ENCODE results near the gene NLGN1.
"Not testable (repeated sequence)": the region's sequence is repeated elsewhere in the genome, so short reads cannot be mapped to it uniquely, and the experiment has no call there.

Gene NLGN1

DNA sequence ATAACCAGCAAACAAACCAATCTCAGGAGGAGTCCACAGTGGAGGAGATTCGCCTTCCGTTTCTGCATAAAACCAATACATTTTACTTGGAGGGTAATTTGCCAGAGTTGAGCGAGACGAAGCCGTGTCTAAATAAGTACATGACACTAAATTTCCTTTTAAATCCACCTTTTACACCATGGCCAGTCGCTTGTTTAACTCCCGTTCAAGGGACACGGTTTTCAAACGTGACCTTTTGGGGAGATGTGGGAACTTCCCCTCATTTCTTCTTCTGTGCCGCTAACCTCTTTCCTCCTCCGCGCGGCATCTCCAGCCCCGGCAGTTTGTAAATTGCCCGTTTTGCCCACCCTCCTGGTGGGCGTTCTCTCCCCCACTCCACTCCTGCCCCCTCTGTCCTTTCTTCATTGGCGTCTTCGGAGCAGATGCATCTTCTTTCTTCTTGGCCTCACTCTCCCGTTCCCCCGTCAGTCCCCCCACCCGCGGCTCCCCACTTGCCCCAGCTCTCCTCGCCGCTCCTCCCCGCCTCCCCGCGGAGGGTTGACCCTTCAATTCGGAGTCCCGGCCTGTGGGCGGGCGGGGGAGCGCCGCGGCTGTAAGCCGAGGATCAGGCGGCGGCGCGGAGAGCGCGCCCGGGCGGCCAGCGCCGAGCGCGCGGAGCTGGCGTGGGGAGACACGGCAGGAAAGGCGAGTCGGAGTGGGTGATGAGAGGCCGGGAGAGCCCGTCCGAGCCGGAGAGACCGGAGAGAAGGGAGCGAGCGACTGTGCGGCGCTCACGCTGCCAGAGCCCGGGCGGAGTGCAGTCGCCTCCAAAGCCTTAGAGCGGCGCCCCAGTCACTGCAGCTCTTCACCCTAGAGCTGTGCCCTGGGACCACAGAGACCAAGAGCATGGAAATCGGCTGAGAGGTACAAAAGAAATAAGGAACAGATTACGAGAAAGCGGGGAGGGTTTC, at the start of gene NLGN1:
NLGN1 (plus strand) TSS at position 584 of the 950 bp plus-strand sequence.
- DNase-seq (ENCODE audit: low read depth in 2 of 2) = peak; percentile 14 to 17

DNA sequence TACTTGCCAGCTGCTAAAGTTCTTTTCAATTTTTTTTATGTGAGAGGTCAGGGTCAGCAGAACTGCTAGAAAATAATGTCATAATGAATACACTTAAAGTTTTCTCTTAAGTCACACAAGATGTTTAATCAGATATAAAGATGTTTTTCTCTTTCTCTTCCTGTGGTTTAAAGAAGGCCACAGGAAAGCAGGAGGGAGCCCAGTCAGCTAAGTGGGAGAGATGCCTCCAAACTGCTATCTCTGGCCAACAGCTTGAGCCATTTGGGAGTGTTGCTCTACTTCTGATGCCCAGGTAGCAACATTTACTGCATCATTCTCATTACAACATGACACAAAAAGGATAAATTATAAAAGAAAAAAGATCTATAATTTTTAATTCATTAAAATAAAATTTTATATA, 45.7 kb upstream of the NLGN1 start:
- no peak for DNase-seq (ENCODE audit: low read depth in 2 of 2)

DNA sequence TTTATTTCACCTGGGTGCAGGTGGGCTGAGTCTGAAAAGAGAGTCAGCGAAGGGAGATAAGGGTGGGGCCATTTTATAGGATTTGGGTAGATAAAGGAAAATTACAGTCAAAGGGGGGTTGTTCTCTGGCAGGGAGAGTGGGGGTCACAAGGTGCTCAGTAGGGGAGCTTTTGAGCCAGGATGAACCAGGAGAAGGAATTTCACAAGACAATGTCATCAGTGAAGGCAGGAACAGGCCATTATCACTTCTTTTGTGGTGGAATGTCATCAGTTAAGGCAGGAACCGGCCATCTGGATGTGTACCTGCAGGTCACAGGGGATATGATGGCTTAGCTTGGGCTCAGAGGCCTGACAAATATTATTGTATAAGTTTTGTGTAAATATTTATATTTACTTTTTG, 44.4 kb upstream of the NLGN1 start:
- not testable (repeated sequence) for DNase-seq (ENCODE audit: low read depth in 2 of 2)

DNA sequence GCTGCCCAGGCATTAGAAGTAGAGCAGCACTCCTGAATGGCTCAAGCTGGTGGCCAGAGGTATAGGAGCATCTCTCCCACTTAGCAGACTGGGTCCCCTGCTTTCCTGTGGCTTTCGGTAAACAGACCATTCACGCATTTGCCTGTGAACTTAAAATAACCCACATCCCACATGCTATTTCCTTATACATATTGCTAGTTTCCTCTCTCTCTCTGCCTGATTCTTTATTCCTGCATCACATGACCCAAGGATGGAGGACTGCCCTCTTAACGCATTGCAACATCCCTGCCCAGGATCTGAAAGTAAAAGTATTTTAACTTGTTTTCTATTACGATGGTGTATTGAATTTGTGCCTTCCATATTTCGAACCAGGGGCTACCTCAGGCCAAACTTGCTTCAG, 43.4 kb upstream of the NLGN1 start:
- no peak for DNase-seq (ENCODE audit: low read depth in 2 of 2)

DNA sequence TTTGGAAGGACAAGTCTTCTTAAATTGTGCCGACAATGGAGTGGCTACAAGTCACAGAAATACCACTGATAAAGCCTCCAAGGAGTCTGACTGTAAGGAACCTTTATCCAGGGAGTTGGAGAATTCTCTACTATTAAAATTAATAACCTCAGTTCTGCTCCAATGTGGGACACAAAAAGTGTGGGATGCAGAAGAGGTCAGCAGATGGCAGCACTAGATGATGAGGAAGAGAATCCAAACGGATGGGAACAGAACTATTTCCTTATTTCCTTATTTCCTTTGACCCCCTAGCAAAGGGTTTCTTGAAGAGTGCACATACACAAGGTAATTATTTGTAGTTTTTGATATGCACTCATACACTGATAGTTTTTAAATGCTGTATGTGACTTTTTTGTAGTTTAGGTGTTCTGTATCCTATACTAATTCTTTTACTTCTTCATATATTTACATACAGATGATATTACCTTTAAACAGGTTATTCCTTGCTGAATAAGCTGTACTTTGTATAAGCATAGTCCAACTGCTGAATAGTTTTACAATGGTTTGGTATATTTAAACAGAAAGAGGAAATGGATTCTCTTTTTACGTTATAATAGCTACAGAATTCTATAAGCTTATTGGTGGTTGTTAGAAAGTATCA, 25.6 kb upstream of the NLGN1 start:
- DNase-seq (ENCODE audit: low read depth in 2 of 2) = peak in 1 of 2 experiments; percentile 1

DNA sequence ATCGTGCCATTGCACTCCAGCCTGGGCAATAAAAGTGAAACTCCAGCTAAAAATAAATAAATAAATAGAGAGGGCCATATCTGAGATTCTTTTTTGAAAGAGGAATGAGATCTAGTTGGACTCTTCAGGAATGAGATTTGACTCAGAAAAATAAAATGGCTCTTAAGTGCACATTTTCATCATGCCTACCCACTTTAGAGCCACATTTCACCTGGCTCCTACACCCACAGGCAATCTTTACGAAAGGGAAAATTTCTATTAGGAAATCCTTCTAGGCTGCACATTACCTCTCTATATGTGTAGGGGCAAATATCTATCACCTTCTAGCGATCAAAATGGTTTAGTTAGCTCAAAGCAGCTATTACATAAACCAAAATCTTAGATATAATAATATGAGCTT, 16.9 kb upstream of the NLGN1 start:
- no peak for DNase-seq (ENCODE audit: low read depth in 2 of 2)

DNA sequence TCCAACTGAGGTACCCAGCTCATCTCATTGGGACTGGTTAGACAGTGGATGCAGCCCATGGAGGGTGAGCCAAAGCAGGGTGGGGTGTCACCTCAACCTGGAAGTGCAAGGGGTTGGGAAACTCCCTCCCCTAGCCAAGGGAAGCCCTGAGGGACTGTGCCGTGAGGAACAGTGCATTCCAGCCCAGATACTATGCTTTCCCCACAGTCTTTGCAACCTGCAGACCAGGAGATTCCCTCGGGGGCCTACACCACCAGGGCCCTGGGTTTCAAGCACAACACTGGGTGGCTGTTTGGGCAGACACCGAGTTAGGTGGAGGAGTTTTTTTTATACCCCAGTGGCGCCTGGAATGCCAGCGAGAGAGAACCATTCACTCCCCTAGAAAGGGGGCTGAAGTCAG, 15.6 kb upstream of the NLGN1 start:
- DNase-seq (ENCODE audit: low read depth in 2 of 2) = not testable (repeated sequence)

DNA sequence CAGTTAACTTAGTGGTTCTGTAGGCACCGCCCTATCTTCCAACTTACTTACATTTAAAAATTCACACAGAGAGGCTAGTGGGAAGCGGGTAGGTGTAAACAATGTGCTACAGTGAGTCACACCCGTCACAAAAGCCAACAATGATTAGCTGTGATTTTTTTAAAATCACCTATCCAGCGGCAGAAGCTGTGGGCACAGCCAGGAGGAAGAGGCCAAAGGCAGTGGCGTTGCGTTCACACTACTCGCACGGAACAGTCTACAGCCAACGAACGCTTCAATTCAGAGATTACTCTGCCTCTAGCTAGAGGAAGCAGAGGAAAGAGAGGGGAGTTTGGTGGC, 2.5 kb upstream of the NLGN1 start:
- DNase-seq (ENCODE audit: low read depth in 2 of 2) = no peak

DNA sequence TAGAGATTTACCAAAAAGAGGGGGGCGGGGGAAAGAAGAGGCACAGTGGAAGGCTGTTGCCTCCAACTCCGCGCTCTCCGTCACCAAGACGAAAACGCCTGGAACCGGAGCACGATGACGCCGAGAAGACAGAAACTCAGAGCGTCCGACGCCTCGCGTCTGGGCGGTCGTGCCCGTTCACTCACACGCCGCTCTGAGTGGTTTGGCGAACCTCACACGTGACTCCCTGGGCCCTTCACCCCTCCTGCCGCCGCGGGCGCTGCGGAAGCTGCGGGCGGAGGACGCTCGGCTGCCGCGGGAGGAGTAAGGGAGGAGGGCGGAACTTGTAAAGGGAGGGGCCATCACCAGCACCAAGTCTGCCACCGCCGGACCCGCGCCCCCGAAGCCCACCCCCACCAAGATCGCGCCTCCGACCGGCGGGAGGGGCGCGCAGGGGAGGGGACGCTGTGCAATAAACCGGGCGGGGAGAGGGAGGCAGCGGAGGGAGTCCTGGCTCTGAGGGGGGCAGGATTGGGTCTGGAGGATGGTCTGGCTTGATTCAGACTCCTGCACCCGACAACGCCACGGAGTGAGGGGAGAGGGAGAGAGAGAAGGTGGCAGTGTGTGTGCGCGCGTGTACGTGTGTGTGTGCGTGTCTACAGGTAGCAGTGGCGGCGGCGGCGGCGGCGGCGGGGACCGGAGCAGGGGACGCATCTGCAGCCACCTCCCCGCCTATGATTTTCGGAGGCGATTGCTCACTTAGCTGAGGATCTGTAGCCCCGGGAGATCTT, 1.9 kb upstream of the NLGN1 start:
- DNase-seq (ENCODE audit: low read depth in 2 of 2) = peak; percentile 40 to 42

DNA sequence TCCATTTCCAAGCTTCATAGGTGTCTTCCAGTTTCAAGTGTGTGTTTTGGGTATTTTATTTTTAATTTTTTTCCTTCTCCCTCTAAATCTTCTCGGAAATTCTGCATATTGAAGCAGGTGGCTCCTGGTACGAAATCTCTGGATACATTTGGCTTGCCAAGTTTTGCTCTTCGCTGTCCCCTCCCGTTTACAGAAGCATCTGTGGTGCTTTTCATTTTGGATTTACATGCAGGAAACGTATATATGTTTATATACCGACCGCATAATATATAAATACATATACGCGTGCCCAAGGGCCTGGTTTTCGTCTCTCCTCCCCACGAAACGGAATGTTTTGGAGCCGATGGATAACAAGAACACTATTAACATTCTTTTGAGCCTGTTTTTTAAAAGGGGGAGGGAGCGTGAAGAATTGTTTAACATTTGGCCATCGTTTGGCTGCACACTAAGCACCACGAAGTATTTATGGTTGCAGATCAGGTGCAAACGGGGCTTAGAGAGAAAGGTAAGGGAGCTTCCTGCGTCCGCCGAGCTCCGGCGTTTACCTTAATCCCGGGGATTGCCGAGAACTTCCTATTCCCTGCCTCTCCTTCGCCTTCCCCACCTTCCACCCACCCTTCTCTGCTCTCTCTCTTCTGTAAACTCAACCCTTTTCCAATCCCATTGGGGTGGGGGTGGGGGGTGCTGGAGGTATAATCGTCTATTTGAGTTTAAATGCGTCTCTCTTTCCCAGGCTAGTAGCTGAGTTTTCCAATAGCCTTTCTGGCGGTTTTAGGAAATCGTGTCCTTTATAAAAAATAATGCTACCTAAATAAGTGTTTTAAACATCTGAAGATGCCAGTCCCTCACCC, 1.1 kb upstream of the NLGN1 start:
- DNase-seq (ENCODE audit: low read depth in 2 of 2) = no peak

DNA sequence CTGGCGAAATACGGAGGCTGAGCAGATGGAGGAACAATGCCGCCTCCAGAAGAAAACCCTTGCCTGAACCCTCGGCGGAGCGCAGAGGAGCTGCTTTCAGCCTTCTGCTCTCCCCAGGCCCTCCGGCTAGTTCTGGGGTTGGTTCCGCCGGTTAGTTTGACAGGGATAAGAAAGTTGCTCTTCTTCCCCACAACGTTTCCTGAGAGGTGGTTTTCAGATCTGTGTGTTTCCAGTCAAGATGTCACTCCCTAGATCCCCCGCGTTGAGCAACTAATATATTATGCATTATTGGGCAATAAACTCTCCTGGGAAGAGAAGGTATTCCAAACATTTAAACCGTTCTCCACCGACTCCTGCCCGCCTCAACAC, 551 bp downstream of the NLGN1 start:
- DNase-seq (ENCODE audit: low read depth in 2 of 2) = peak; percentile 21 to 25

DNA sequence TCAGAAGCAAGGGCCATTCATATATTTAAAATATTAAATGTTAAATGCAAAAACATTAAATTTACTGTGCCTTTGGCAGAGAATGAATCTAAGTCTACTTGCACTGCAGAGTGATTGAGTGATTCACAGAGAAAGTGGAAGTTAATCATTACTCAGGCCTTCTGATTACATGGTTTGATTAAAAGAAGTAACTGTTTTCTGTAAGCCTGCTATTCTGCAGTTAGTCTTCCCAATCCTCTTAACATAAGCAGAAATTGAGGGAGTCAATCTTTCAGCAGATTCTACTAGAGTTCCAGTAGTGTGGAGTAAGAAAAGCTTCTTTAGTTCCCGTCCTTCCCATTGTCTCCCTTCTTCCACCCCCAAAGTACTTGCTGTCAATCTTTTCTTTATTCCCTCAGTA, 1.5 kb downstream of the NLGN1 start:
- no peak for DNase-seq (ENCODE audit: low read depth in 2 of 2)

DNA sequence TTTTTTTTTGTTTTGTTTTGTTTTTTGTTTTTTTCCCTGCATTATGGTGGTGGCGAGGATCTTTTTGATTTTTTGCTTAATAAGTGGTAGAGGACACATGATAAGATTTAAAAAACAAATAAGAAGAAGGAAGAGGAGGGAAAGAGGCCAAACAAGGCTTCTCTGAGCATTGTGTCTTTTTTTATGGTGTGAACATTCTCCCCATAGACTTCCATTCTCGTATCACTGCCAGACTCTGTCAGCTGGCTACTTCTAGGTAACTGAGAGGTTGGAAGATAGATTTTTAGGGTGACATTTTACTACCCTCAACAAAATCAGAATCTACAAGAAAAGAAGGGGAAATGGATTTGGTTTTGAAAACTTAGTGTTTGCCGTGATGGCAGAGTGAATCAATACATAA, 3.8 kb downstream of the NLGN1 start:
- DNase-seq (ENCODE audit: low read depth in 2 of 2) = no peak

DNA sequence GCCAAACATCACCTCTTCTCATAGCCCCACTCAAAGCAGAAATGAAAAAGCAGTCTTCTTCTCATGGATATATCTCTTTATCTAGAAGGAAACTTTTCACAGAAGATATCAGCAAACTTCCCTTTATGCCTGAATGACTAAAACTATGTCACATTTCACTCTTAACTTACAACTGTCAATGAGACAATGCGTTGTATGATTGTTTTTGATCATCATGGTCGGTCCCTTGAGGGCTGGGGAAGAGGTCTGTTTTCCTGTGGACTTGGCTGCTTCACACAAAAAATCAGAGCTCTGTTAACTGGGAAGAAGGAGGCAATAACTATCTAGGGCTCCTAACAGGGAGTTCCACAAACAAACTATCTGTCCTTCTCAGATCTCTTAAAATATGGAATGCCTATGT, 5.1 kb downstream of the NLGN1 start:
- DNase-seq (ENCODE audit: low read depth in 2 of 2) = no peak

DNA sequence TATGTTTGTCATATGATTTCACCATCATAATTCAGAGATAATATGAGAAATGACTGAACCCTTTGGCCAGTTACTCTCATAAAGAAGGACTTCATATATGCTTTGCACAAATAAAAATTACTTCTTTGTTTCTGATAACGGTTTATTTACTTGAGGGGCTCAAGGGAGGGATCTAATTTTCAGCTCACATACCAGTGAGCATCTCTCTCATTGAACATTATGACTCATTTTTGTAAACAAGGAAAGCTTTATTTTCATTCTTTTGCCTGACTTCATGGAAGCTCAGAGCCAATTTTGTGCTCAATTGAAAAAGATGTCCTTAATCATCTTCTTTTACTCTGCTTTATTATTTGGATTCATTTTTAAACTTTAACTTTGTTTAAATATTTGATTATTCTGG, 5.8 kb downstream of the NLGN1 start:
- no peak for DNase-seq (ENCODE audit: low read depth in 2 of 2)

DNA sequence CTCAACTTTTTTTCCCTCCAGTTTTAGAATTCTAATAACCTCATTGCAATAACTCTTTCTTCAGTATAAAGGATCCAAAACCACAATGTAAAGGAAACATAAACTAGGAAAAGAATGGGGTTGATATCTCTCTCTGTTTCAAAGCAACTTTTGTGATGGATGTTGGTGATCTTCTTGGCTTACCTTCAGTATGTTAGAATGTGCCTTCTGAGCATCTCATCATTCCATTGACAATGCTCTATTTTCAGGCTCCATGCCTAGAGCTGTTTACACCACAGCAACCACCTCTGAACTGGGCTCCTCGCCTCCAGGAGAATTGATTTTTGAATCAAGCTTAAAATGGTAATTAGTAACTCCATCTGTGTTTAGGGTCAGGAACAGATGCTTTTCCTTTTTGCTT, 6.6 kb downstream of the NLGN1 start:
- DNase-seq (ENCODE audit: low read depth in 2 of 2) = no peak

DNA sequence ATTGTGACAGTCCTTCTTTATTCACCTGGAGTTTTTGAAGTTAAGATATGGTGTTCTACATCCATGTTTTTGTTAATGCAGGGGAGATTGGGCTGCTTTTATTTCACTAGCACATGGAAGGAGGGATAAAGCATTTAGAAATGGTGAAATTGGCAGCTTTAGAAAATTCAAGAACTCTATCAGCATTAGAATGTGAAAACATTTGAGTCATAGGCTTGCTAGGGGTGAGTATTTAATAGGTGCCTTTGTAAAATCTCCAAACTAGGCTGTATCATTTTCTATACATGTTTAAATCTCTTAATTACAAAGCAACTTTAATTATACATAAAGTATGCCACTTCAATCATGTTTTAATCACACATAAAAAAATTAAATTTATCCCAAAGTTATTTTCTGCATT, 12.9 kb downstream of the NLGN1 start:
- DNase-seq (ENCODE audit: low read depth in 2 of 2) = no peak

DNA sequence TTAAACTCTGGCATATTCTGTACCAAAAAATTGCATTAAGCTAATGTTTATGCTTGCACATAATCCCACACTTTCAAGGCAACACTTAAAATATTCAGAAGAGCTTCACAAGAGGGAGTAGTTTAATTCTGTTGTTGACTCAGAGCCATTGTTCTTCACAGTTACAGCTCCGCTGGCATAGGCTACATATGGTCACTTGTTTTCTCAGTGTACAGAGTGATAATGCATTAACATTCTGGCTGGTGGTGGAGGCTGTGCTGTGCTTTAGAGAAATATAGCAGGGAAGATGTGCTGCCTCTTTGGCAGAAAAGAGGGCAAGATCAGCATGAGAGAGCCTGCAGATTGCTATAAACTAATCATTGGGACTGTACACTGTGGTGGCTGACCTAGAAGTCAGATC, 13.3 kb downstream of the NLGN1 start:
- no peak for DNase-seq (ENCODE audit: low read depth in 2 of 2)

DNA sequence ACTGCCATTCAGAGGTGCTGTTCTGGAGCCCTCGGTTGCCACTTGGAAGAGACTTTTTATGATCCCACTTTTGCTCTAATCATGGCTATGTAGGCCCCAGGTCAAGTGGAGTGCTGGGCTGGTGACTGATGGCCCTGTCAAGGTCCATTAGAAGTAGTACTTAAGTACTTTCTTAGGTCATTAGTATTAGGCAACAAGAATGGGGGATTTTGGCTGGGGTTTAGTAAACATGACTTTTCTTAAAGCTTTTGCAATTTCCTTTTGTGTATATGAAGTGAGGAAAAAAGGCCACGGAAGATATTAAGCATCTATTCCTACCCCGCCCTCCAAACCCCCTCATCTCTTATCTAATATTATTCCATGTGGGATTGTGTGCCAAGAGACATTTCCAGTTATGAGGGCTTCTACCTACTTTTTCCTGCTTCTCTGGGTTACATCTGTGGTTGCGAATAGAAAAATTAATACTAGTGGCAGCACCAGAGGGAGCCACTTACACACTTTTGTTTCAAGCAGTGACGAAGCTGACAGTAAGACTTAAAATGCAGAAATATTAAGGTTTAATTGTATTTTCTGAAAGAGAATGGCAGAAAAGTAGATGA, 13.9 kb downstream of the NLGN1 start:
- DNase-seq (ENCODE audit: low read depth in 2 of 2) = peak; percentile 5 to 12

DNA sequence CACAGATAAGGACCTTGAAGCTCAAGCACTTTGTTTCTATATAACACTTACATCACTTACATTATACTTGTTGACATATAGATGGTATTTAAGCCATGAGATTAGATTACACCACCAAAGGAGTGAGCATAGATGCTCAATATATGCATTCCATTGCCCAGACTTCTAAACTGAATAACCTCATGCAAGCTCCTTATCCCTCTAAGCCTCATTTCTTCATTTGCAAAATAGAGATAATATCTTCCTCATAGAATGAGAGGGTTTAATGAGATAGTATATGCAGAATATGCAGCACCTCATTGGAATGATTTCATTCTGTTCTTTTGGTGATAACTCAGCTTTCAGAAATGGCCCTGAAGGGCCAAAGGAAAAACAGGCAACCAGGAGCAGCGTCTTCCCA, 18.5 kb downstream of the NLGN1 start:
- DNase-seq (ENCODE audit: low read depth in 2 of 2) = no peak

DNA sequence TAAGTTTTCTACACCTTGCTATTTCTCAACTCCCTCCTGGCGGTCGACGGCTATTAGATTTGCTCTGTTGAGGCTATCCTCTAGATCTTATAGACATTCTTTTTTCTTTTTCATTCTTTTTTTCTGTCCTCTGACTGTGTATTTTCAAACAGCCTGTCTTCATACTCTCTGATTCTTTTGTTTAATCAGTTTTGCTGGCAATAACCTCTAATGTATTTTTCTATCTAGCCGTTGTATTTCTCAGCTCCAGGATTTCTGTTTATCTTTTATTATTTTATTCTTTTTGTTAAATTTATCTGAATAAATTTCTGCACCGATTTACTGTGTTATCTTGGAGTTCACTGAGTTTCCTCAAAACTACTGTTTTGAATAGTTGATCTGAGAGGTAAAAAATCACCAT, 31.5 kb downstream of the NLGN1 start:
- DNase-seq (ENCODE audit: low read depth in 2 of 2) = no peak

All from fibroblast of skin of left biceps (primary cell).